Heart left ventricle (tissue), 13 donors: ENCODE data around the gene SLC5A4.
"Not testable (repeated sequence)": the region's sequence is repeated elsewhere in the genome, so short reads cannot be mapped to it uniquely, and the experiment has no call there.

Experiments
- POLR2A ChIP-seq, 2 donors: fragments of 450-650 bp; IDR thresholded peaks; one replicate each; pipeline ENCODE4 v1.6.1; 2017; ENCODE audit warnings: antibody characterized with exemption in 2 of 2, mild to moderate bottlenecking in 2 of 2, moderate library complexity in 2 of 2
- TF ChIP-seq, protein P1 (sequence below), 12 donors: fragments of 200-600 bp; sonication (generic) in 4 of 12; IDR thresholded peaks; one replicate each; pipeline versions ENCODE4 v1.5.0 to v1.8.0; 2018 to 2022; ENCODE audit warnings: antibody characterized with exemption in 12 of 12, mild to moderate bottlenecking in 5 of 12
- donor health status: ischemic (EF 13 %, LVEDD 7.1; RV severe dilation, severe dysfunction).
- donor health status: DM: no; HTN: yes; CAD: no.
- donor health status: DM: no; HTN: no; CAD: no.
- donor health status: ischemic (EF 25% LVEDD 6.9; RV normal size, moderate dysfunction).
- donor health status: ischemic (EF 25% LVEDD 5.7; RV mildly dilated, moderate dysfunction).
- donor health status: ischemic (EF 35%, LVEDD 5.7; RV mildly dilated, moderate dysfunction).
- donor health status: nonischemic (EF 11% LVEDD 7.7; RV severe dilation, severe dysfunction).
- donor health status: DM: yes; HTN: yes; CAD: no.
- donor health status: PGD.
- donor health status: ischemic (EF 29% LVEDD 5.4; RV normal size, mild dysfunction).
- donor health status: nonischemic (EF 23%, LVEDD 6.1; RV moderate dilation, normal function).

DNA sequence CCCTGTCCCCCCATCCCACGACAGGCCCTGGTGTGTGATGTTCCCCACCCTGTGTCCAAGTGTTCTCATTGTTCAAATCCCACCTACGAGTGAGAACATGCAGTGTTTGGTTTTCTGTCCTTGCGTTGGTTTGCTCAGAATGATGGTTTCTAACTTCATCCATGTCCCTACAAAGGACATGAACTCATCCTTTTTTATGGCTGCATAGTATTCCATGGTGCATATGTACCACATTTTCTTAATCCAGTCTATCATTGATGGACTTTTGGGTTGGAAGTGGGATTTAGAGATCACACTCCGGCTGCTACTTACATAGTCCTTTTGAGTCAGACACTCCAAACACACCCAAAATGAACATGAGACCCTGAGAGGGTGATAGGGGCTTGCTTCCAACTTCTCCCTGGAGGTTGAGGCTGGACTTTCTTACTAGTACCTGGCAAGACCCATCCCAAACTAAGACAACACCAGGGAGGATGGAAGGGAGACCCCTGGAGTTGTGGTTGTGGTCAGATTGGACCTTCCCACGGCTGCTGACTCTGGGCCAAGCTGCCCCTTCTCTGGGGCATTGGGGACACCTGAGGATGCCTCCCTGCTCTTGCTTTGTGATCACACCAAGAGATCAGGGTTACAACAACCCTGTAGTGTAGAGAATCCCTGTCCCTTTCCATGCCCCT, 57.5 kb downstream of the SLC5A4 start:
- not testable (repeated sequence) for TF ChIP-seq POLR2A (IDR thresholded peaks at IDR 0.05)
- TF ChIP-seq, protein P1, sequence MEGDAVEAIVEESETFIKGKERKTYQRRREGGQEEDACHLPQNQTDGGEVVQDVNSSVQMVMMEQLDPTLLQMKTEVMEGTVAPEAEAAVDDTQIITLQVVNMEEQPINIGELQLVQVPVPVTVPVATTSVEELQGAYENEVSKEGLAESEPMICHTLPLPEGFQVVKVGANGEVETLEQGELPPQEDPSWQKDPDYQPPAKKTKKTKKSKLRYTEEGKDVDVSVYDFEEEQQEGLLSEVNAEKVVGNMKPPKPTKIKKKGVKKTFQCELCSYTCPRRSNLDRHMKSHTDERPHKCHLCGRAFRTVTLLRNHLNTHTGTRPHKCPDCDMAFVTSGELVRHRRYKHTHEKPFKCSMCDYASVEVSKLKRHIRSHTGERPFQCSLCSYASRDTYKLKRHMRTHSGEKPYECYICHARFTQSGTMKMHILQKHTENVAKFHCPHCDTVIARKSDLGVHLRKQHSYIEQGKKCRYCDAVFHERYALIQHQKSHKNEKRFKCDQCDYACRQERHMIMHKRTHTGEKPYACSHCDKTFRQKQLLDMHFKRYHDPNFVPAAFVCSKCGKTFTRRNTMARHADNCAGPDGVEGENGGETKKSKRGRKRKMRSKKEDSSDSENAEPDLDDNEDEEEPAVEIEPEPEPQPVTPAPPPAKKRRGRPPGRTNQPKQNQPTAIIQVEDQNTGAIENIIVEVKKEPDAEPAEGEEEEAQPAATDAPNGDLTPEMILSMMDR (IDR thresholded peaks at IDR 0.05): not testable (repeated sequence)
